SK-N-SH (cell line): ENCODE data around the gene PHF20.

Source experiments
- EP300 ChIP-seq, 2 experiments: IDR thresholded peaks; 2 replicates each; pipeline versions ENCODE4 v1.4.0 to v1.6.1; 2012; ENCODE audit warnings: borderline replicate concordance in 1 of 2, low read depth in 1 of 2, low read length in 1 of 2
- FOSL2 ChIP-seq: IDR thresholded peaks from 2 replicates; pipeline ENCODE4 v1.4.0; 2012; ENCODE audit warnings: low read depth, mild to moderate bottlenecking, moderate library complexity, borderline replicate concordance
- MXI1 ChIP-seq: IDR thresholded peaks from 2 replicates; pipeline ENCODE4 v1.6.1; 2012; ENCODE audit warnings: mild to moderate bottlenecking, low read depth, low read length, improper control_type of control experiment
- POLR2AphosphoS5 ChIP-seq: IDR thresholded peaks from 2 replicates; pipeline ENCODE4 v1.6.1; 2012; ENCODE audit warnings: low read depth, low read length
- RCOR1 ChIP-seq: fragments of 150-350 bp; IDR thresholded peaks from 2 replicates; pipeline ENCODE4 v1.6.1; 2017; ENCODE audit warnings: antibody characterized with exemption, low read length
- RFX5 ChIP-seq: IDR thresholded peaks from 2 replicates; pipeline ENCODE4 v1.6.1; 2012; ENCODE audit warnings: mild to moderate bottlenecking, improper control_type of control experiment, low read length
- RXRA ChIP-seq: IDR thresholded peaks from 2 replicates; pipeline ENCODE4 v1.4.0; 2012; ENCODE audit warnings: low read depth, mild to moderate bottlenecking, borderline replicate concordance
- SIN3A ChIP-seq: IDR thresholded peaks from 2 replicates; pipeline ENCODE4 v1.6.1; 2012; ENCODE audit warnings: low read depth, mild to moderate bottlenecking, low read length, moderate library complexity, borderline replicate concordance
- YY1 ChIP-seq: IDR thresholded peaks from 2 replicates; pipeline ENCODE4 v1.4.0; 2012; ENCODE audit warnings: low read depth, mild to moderate bottlenecking
- TF ChIP-seq, protein P1 (sequence below): fragments of 200-600 bp; sonication (generic); IDR thresholded peaks from 2 replicates; pipeline ENCODE4 v1.6.1; 2017; ENCODE audit warnings: antibody characterized with exemption, mild to moderate bottlenecking, moderate library complexity
- TF ChIP-seq, protein P2 (sequence below): IDR thresholded peaks from 2 replicates; pipeline ENCODE4 v1.6.1; 2012; ENCODE audit warnings: mild to moderate bottlenecking, low read depth, low read length, moderate library complexity

DNA sequence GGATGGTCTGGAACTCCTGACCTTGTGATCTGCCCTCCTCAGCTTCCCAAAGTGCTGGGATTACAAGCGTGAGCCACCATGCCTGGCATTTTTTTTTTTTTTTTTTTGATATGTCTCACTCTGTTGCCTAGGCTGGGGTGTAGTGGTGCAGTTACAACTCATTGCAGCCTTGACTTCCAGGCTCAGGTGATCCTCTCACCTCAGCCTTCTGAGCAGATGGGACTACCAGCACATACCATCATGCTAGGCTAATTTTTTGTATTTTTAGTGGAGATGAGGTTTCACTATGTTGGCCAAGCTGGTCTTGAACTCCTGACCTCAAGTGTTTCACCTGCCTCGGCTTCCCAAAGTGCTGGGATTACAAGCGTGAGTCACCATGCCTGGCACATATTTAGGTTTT, 34.3 kb downstream of the PHF20 start:
- TF ChIP-seq RFX5 (no peak), MXI1 (no peak), FOSL2 (no peak), RCOR1 (no peak), EP300 (IDR thresholded peaks at IDR 0.05; ENCODE audit: borderline replicate concordance in 1 of 2, low read depth in 1 of 2, low read length in 1 of 2) (no peak), RXRA (no peak), YY1 (no peak), POLR2AphosphoS5 (no peak), SIN3A (no peak)
- TF ChIP-seq, protein P1, sequence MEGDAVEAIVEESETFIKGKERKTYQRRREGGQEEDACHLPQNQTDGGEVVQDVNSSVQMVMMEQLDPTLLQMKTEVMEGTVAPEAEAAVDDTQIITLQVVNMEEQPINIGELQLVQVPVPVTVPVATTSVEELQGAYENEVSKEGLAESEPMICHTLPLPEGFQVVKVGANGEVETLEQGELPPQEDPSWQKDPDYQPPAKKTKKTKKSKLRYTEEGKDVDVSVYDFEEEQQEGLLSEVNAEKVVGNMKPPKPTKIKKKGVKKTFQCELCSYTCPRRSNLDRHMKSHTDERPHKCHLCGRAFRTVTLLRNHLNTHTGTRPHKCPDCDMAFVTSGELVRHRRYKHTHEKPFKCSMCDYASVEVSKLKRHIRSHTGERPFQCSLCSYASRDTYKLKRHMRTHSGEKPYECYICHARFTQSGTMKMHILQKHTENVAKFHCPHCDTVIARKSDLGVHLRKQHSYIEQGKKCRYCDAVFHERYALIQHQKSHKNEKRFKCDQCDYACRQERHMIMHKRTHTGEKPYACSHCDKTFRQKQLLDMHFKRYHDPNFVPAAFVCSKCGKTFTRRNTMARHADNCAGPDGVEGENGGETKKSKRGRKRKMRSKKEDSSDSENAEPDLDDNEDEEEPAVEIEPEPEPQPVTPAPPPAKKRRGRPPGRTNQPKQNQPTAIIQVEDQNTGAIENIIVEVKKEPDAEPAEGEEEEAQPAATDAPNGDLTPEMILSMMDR = no peak
- TF ChIP-seq, protein P2, sequence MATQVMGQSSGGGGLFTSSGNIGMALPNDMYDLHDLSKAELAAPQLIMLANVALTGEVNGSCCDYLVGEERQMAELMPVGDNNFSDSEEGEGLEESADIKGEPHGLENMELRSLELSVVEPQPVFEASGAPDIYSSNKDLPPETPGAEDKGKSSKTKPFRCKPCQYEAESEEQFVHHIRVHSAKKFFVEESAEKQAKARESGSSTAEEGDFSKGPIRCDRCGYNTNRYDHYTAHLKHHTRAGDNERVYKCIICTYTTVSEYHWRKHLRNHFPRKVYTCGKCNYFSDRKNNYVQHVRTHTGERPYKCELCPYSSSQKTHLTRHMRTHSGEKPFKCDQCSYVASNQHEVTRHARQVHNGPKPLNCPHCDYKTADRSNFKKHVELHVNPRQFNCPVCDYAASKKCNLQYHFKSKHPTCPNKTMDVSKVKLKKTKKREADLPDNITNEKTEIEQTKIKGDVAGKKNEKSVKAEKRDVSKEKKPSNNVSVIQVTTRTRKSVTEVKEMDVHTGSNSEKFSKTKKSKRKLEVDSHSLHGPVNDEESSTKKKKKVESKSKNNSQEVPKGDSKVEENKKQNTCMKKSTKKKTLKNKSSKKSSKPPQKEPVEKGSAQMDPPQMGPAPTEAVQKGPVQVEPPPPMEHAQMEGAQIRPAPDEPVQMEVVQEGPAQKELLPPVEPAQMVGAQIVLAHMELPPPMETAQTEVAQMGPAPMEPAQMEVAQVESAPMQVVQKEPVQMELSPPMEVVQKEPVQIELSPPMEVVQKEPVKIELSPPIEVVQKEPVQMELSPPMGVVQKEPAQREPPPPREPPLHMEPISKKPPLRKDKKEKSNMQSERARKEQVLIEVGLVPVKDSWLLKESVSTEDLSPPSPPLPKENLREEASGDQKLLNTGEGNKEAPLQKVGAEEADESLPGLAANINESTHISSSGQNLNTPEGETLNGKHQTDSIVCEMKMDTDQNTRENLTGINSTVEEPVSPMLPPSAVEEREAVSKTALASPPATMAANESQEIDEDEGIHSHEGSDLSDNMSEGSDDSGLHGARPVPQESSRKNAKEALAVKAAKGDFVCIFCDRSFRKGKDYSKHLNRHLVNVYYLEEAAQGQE = no peak
